ENCODE data around the gene DLGAP4.

- TF ChIP-seq FOSL1 (CRISPR knock-in tag; IDR thresholded peaks at IDR 0.05; ENCODE audit: borderline replicate concordance): no peak
- TF ChIP-seq CTCF (CRISPR knock-in tag; IDR thresholded peaks at IDR 0.05): no peak
- TF ChIP-seq ZNF20 (CRISPR knock-in tag; IDR thresholded peaks at IDR 0.05): no peak
- TF ChIP-seq REL (CRISPR knock-in tag; conservative IDR thresholded peaks at IDR 0.05): no peak
- TF ChIP-seq SIN3A (IDR thresholded peaks at IDR 0.05; ENCODE audit: borderline replicate concordance, low read depth, low read length): no peak
- TF ChIP-seq RAD21 (CRISPR knock-in tag; IDR thresholded peaks at IDR 0.05): no peak
- no peak for TF ChIP-seq STAT6 (CRISPR knock-in tag; IDR thresholded peaks at IDR 0.05; ENCODE audit: borderline replicate concordance)
- no peak for TF ChIP-seq PBX3 (CRISPR knock-in tag; IDR thresholded peaks at IDR 0.05; ENCODE audit: borderline replicate concordance)
- no peak for TF ChIP-seq POLR2A (IDR thresholded peaks at IDR 0.05; ENCODE audit: insufficient read depth in 1 of 2, low read depth in 2 of 2, low read length in 2 of 2)
- no peak for TF ChIP-seq TCF7L2 (IDR thresholded peaks at IDR 0.05; ENCODE audit: low read depth, low read length)
- TF ChIP-seq MNT (IDR thresholded peaks at IDR 0.05): no peak
- no peak for TF ChIP-seq GABPA (IDR thresholded peaks at IDR 0.05; ENCODE audit: low read depth, low read length)
- TF ChIP-seq GABPA (CRISPR knock-in tag; IDR thresholded peaks at IDR 0.05; ENCODE audit: low read depth): no peak
Observed at GRCh38 chr20:36538026-36538722, 232.0 kb downstream of the DLGAP4 start.

Data from HepG2 (cell line).